GM23248 (cell line): ENCODE data around the gene FAM200C. TPM values are rescaled to one million over a fixed set of nuclear protein-coding genes. Genes with fewer than 3 reads are reported as not detected.

Source experiments
- DNase-seq: peaks from one replicate; pipeline ENCODE4 v3.0.0-alpha.2; 2015
- H2AFZ ChIP-seq: fragments of 200-600 bp; sonication (generic); 2 replicates; pipeline ENCODE4 v1.6.1; 2016; ENCODE audit warnings: antibody characterized with exemption
- H3F3A ChIP-seq: fragments of 200-600 bp; sonication (generic); 2 replicates; pipeline ENCODE4 v1.6.1; 2016; ENCODE audit warnings: mild to moderate bottlenecking, antibody characterized with exemption, mixed run types; ENCODE audit not compliant: insufficient read depth
- H3K27ac ChIP-seq: fragments of 200-600 bp; sonication (generic); 2 replicates; pipeline ENCODE4 v1.5.1; 2016; ENCODE audit warnings: mild to moderate bottlenecking
- H3K27me3 ChIP-seq: fragments of 200-600 bp; sonication (generic); replicated peaks from 2 replicates; pipeline ENCODE4 v1.6.1; 2016; ENCODE audit warnings: mild to moderate bottlenecking; ENCODE audit not compliant: insufficient read depth
- H3K36me3 ChIP-seq: fragments of 200-600 bp; sonication (generic); 2 replicates; pipeline ENCODE4 v1.6.1; 2016; ENCODE audit warnings: low read depth, mild to moderate bottlenecking
- H3K4me1 ChIP-seq: fragments of 200-600 bp; sonication (generic); 2 replicates; pipeline ENCODE4 v1.6.1; 2016; ENCODE audit warnings: mild to moderate bottlenecking; ENCODE audit not compliant: insufficient read depth
- H3K4me2 ChIP-seq: fragments of 200-600 bp; sonication (generic); one replicate; pipeline ENCODE4 v1.6.1; 2016; ENCODE audit warnings: mild to moderate bottlenecking; ENCODE audit not compliant: unreplicated experiment
- H3K4me3 ChIP-seq: fragments of 200-600 bp; sonication (generic); 2 replicates; pipeline ENCODE4 v1.5.1; 2016; ENCODE audit warnings: mild to moderate bottlenecking
- H3K79me2 ChIP-seq: fragments of 200-600 bp; sonication (generic); 2 replicates; pipeline ENCODE4 v1.6.1; 2016; ENCODE audit warnings: mild to moderate bottlenecking; ENCODE audit not compliant: insufficient read depth
- H3K9ac ChIP-seq: fragments of 200-600 bp; sonication (generic); 2 replicates; pipeline ENCODE4 v1.6.1; 2016; ENCODE audit warnings: mild to moderate bottlenecking
- H3K9me2 ChIP-seq: fragments of 200-600 bp; sonication (generic); 2 replicates; pipeline ENCODE4 v1.6.1; 2016; ENCODE audit warnings: mixed run types, mild to moderate bottlenecking, moderate library complexity; ENCODE audit not compliant: insufficient read depth
- H3K9me3 ChIP-seq: fragments of 200-600 bp; sonication (generic); one replicate; pipeline ENCODE4 v1.6.1; 2017; ENCODE audit warnings: low read depth
- H4K20me1 ChIP-seq: fragments of 200-600 bp; sonication (generic); 2 replicates; pipeline ENCODE4 v1.6.0; 2016; ENCODE audit not compliant: insufficient read depth
- EZH2 ChIP-seq: fragments of 200-600 bp; sonication (generic); IDR thresholded peaks from 2 replicates; pipeline ENCODE4 v1.6.1; 2018; ENCODE audit warnings: antibody characterized with exemption, mild to moderate bottlenecking; ENCODE audit not compliant: insufficient read depth, poor library complexity, severe bottlenecking
- EZH2phosphoT487 ChIP-seq: fragments of 200-600 bp; sonication (generic); IDR thresholded peaks from 2 replicates; pipeline ENCODE4 v1.6.1; 2018; ENCODE audit warnings: antibody characterized with exemption, moderate library complexity, mild to moderate bottlenecking, low read depth; ENCODE audit not compliant: insufficient read depth
- WGBS, 2 experiments: methylation state at CpG; one replicate each; pipeline ENCODE4 v1.1.6; 2015 to 2017; ENCODE audit warnings: low lambda C conversion rate in 2 of 2, low coverage in 1 of 2; ENCODE audit errors: missing lambda C conversion rate in 2 of 2; 5-methylcytosine and 5-hydroxymethylcytosine counted together
- in situ Hi-C: fragments of 300-500 bp; cut with MboI; formaldehyde crosslinking; loops from 2 replicates; pipeline ENCODE4 v1.15.0; 2020
- polyA plus RNA-seq: library from polyadenylated mRNA; unstranded; fragments of >200 nt; fragmentation: Nextera tagmentation; extraction: Ambion mirVana; gene quantifications from 2 replicates; pipeline ENCODE4 v1.2.1, GENCODE V29; 2016
- total RNA-seq: library from RNA; depleted of rRNA; stranded (reverse); fragments of >200 nt; shearing (Covaris generic); gene quantifications from 2 replicates; pipeline ENCODE4 v1.2.3, GENCODE V29; 2014; rRNA removed

Gene FAM200C
- total and polyA plus RNA-seq, 2 experiments from 2014 or later = 2.8 to 3.6 TPM

GRCh38 chr5:160349249-160349934 is 50.5 kb downstream of the FAM200C start:
- no peak overlapping the region for H3K4me3 ChIP-seq
- no peaks in the 10 kb centered on the region for H3K9me3 ChIP-seq
- H3K4me2 ChIP-seq = no peak overlapping the region
- in situ Hi-C loops = loop anchor here (10.0 kb wide), 2 partner anchors 155 to 315 kb away; no protein-coding TSS in a partner anchor
- H3K36me3 ChIP-seq = no peaks in the 10 kb centered on the region
- 90 to 91% methylated on average over 27 of the region's 27 CpGs for WGBS, 2 experiments
- no peak overlapping the region for H3K9ac ChIP-seq
- no peaks in the 10 kb centered on the region for H4K20me1 ChIP-seq
- H3F3A ChIP-seq = no peaks in the 10 kb centered on the region
- no peaks in the 10 kb centered on the region for H3K27me3 ChIP-seq
- H3K79me2 ChIP-seq = no peaks in the 10 kb centered on the region
- H3K9me2 ChIP-seq = no peaks in the 10 kb centered on the region
- no peak for TF ChIP-seq EZH2phosphoT487
- no peak for TF ChIP-seq EZH2
- no peak for DNase-seq
- no peaks in the 10 kb centered on the region for H3K4me1 ChIP-seq
- H3K27ac ChIP-seq = no peak overlapping the region
- no peak overlapping the region for H2AFZ ChIP-seq

- no peak overlapping the region for H2AFZ ChIP-seq
- H3K36me3 ChIP-seq = no peaks in the 10 kb centered on the region
- no peak overlapping the region for H3K4me3 ChIP-seq
- no peaks in the 10 kb centered on the region for H3K4me1 ChIP-seq
- DNase-seq = no peak
- no peak overlapping the region for H3K9ac ChIP-seq
- no peaks in the 10 kb centered on the region for H4K20me1 ChIP-seq
- H3K27ac ChIP-seq = no peak overlapping the region
- in situ Hi-C loops = loop anchor here (10.0 kb wide), 2 partner anchors 153 to 313 kb away; no protein-coding TSS in a partner anchor
- H3K27me3 ChIP-seq = no peaks in the 10 kb centered on the region
- H3K4me2 ChIP-seq = no peak overlapping the region
- H3F3A ChIP-seq = no peaks in the 10 kb centered on the region
- no peaks in the 10 kb centered on the region for H3K9me2 ChIP-seq
- TF ChIP-seq EZH2phosphoT487 (no peak), EZH2 (no peak)
- 81 to 85% methylated on average over 11 of the region's 11 CpGs for WGBS, 2 experiments
- H3K9me3 ChIP-seq = no peaks in the 10 kb centered on the region
- no peaks in the 10 kb centered on the region for H3K79me2 ChIP-seq
These were observed 51.8 kb downstream of the FAM200C start for GRCh38 chr5:160348080-160348479.

- H3K4me3 ChIP-seq = no peak overlapping the region
- TF ChIP-seq EZH2phosphoT487 (no peak), EZH2 (no peak)
- H2AFZ ChIP-seq = no peak overlapping the region
- DNase-seq = no peak
- no peaks in the 10 kb centered on the region for H3K79me2 ChIP-seq
- H3K4me1 ChIP-seq = peaks cover 5% of the 10 kb centered on the region; the same call in 1 of the 2 replicates
- no peaks in the 10 kb centered on the region for H3K27me3 ChIP-seq
- in situ Hi-C loops = loop anchor here (10.0 kb wide), 2 partner anchors 153 to 313 kb away; no protein-coding TSS in a partner anchor
- no peaks in the 10 kb centered on the region for H4K20me1 ChIP-seq
- no peak overlapping the region for H3K4me2 ChIP-seq
- no peaks in the 10 kb centered on the region for H3K9me3 ChIP-seq
- WGBS, 2 experiments = 26 to 30% methylated on average over 6 of the region's 6 CpGs
- no peaks in the 10 kb centered on the region for H3K9me2 ChIP-seq
- H3K27ac ChIP-seq = no peak overlapping the region
- no peaks in the 10 kb centered on the region for H3K36me3 ChIP-seq
- no peak overlapping the region for H3K9ac ChIP-seq
- 0 out of 2 replicates have a peak, but pooled peaks cover 6% of the 10 kb centered on the region for H3F3A ChIP-seq
These were observed 52.4 kb downstream of the FAM200C start for GRCh38 chr5:160347448-160347847.

Other genes starting within 250 kb of the FAM200C start
- gene FABP6, start 170.5 kb downstream of the FAM200C start, total RNA-seq = not detected in 2 replicates
- not detected in 2 replicates for gene FABP6, start 170.5 kb downstream of the FAM200C start, polyA plus RNA-seq
- 0.43 TPM in 1 of 2 replicates, not detected in the other for gene CCNJL, start 87.5 kb downstream of the FAM200C start, total RNA-seq
- 0.06 TPM in 1 of 2 replicates, not detected in the other for gene CCNJL, start 87.5 kb downstream of the FAM200C start, polyA plus RNA-seq
- gene C1QTNF2, start 29.4 kb downstream of the FAM200C start, total RNA-seq = 0.22 TPM in 1 of 2 replicates, not detected in the other
- 0.25 and 0.31 TPM in 2 replicates for gene C1QTNF2, start 29.4 kb downstream of the FAM200C start, polyA plus RNA-seq
- gene SLU7, start 19.0 kb upstream of the FAM200C start, total RNA-seq = 32.1 and 52.2 TPM in 2 replicates
- gene SLU7, start 19.0 kb upstream of the FAM200C start, polyA plus RNA-seq = 54.3 and 66.3 TPM in 2 replicates
- gene PTTG1, start 21.8 kb upstream of the FAM200C start, total RNA-seq = 22.8 and 49.0 TPM in 2 replicates
- 94.9 and 96.0 TPM in 2 replicates for gene PTTG1, start 21.8 kb upstream of the FAM200C start, polyA plus RNA-seq